Stimulated activated CD8-positive, alpha-beta memory T cell treated with anti-CD3 and anti-CD28 coated beads, Interleukin-7, amount 100 ng/mL, for 4 hours (primary cell): Measurements from ENCODE around the gene CRYL1.

Experiments
- DNase-seq, 2 donors: peaks; one replicate each; pipeline ENCODE4 v3.0.0-alpha.2; 2020; ENCODE audit warnings: low read depth in 2 of 2

CRYL1 gene, protein sequence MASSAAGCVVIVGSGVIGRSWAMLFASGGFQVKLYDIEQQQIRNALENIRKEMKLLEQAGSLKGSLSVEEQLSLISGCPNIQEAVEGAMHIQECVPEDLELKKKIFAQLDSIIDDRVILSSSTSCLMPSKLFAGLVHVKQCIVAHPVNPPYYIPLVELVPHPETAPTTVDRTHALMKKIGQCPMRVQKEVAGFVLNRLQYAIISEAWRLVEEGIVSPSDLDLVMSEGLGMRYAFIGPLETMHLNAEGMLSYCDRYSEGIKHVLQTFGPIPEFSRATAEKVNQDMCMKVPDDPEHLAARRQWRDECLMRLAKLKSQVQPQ

DNA sequence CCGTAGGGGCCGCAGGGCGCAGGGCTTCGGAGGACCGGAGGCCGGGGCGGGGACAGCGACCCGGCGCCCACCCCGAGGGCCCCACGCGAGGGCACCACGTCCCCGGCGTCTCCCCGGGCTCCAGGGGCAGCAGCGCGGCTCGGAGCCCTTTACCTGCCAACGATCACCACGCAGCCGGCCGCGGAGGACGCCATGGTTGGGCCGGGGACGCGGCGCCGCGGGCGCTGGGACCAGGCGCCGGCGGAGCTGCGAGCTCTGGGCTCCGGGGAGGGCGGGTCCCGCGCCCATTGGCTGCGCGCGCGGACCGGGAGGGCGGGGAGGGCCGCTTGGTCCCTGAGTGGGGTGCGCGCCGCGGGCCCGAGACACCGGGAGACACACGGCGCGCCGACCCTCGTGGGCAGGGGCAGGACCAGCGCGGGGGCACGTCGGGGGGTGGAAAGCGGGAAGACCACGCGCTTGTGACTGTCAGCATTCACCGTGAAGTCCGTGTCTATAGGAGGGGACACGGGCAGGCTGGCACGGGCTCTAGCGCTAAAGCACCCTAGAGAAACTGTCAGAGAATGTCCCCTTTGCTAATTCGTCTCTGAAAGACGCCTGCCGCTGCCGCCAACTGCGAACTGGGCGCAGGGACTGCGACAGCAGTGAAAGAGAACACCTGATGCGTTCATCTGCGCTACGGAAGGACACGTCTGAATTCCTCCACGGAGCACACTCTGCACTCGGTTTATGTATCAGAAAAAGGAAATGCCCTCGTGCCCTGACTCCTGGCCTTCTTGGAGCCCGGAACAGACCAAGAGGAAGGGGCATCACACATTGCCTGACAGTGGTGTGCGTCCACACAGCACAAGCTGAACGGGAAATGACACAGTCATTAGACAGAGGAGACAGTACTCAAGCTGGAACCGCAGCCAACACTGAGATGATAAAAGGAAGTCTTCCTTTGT, at the start of gene CRYL1:
Gene CRYL1, minus strand, starts transcription at position 257 of the 944 bp plus-strand sequence. Its CDS starts 63 bp downstream, at position 194.
- DNase-seq, result peak; percentile 46 to 76

DNA sequence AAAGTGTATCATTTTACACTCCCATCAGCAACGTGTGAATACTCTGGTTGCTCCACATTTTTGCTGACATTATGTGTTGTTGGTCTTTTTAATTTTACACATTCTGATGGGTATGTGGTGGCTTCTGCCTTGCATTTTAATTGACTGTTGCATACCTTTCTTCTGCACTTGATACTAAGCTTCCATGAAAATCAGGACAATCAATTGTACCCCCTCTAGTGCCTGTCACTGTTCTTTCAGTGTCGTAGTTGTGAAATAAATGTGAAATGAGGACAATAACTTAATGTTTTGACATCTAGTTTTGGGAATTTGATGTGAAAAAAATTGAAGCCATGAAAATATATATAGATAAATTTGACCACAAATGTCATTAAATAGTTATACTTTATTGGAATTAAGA, 48.0 kb upstream of the CRYL1 start:
- no peak for DNase-seq

DNA sequence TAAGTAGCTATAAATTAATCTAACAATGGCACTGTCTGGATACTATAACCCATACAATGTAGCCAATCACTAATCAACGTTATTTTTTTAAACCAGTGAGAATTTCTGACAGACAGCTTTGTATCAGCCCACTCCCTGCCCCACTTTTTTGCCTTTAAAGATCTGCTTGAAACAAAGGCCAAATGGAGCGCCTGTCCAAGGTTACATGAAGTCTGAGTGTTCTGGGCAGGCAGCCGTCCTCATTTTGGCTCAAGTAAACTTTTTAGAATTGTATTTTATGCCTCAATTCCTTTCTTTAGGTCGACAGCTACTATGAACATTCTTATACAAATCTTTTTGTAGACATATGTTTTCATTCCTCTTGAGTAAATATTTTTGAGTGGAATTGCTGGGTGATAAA, 47.5 kb upstream of the CRYL1 start:
- no peak for DNase-seq

DNA sequence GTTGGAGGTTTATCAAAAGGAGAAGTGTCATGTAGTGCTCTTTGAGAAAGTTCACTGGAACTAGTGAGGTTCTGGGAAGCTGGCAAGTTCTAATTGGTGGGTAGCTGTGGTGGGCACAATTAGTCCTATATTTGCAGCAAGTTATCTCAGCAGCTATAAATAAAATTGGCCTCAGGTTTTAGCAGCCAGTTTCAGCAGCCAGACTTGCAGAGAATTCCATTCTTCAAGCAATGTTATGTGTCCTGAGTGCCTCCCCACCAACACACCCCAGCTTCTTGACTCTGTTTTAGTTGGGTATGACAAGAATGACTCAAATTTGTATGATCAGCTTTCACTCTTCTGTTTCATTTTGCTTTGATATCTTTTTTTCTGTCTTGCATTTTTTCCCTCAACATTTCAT, 46.0 kb upstream of the CRYL1 start:
- DNase-seq, result no peak

DNA sequence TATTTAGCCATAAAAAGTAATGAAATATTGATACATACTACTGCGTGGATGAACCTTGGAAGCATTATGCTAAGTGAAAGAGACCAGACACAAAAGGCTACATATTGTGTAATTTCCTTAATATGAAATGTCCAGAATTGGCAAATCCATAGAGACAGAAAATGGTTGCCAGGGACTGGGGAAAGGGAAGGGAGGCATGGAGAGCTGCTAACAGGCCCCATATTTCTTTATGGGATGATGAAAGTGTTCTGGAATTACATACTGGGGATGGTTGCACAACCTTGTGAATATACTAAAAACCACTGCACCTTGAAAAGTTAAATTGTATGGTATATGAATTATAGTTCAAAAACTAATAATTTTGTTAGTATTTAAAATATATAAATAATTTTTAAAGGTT, 44.9 kb upstream of the CRYL1 start:
- no peak for DNase-seq

DNA sequence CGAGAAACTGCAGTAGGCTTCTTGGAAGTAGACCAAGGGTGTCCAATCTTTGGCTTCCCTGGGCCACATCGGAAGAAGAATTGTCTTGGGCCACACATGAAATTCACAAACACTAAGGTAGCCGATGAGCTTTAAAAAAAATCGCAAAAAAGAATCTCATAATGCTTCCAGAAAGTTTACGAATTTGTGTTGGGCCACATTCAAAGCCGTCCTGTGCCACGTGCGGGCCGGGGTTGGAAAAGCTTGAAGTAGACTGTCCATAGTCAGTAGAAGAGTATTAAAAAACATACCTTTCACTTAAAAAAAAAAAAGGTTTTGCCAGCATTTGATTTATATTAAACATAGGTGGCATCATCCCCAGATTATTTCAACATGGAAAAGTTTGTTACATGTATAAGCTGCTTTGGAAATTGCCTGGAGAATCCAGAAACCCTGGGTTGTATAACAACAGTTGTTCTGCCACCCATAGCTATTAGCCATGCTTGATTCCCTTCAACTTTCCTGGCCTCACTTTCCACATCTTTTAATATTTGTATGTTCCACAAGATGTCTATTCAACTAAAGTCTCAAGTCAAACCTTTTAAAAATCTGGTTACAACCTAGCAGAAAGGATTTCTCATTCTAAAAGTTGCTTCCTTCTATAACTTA, 42.3 kb upstream of the CRYL1 start:
- DNase-seq, result no peak

DNA sequence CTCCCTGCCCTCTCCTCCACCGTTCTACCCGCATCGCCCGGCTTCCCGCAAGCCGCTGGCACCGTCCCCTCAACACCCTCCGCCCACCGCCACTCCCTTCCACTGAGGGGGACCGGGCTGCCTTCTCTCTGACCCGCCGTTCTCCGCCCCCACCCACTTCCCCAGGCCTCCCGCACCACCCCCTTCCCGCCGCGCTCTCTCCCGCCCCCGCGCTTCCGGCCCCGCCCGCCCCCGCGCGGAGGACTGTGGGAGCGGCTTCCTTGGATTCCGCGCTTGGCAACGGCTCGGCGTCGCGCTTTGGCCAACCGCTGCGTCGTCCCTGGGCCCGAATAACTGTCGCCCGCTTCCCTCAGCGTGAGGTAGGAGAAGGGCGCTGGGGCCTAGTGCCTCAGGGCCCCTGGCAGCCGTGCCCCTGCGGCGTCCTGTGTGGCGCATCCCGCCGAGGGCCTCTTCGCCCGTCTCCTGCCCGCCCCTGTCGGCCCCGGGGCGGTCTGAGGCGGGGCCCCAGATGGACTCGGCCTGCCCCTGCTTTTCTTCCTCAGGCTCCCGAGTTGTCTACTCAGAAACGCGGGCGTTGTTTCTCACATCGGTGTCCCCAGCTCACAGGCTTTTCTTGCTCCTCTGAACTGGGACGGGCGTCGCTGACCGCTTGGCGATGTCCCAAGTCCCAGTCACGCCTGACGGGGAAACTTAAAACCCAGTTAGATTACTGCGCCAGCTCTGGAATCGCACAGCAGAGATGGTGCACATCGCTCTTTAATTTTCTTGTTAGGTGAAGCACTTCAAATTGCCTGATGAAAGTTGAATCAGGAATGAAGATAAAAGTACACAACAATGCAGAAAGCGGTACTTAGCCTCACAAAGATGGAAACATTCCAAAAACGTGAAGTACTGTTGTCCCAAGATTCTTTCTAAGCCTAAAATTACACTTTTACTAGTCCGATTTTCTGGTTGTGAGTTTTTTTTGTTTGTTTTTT, 41.5 kb upstream of the CRYL1 start, which contains the start of gene IFT88:
Gene IFT88, plus strand, starts transcription at position 260 of the 977 bp plus-strand sequence. CDS start 7,229 bp downstream, outside the sequence.
- peak; percentile 66 to 83 for DNase-seq

DNA sequence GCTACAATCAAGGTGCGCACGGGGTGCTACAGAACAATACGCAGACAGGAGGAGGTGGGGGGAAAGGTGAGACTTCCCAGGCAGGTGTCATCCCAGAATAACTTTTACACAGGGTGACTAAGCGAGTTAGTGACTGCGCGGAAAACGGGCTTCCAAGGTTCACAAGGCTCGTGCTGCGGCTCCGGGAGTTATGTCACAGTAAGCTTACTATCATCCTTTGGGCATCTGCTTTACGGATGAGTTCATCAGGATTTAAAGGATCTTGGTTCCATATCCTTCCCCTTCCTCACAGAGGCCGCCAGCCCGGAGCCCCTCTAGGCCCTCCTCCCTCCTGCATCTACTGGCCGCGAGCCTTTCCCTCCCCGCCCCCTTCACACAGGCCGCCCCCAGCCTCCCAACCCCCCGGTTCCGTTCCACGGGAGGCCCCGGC, 40.8 kb upstream of the CRYL1 start:
- DNase-seq, result peak in 1 of 2 donors; percentile 8

DNA sequence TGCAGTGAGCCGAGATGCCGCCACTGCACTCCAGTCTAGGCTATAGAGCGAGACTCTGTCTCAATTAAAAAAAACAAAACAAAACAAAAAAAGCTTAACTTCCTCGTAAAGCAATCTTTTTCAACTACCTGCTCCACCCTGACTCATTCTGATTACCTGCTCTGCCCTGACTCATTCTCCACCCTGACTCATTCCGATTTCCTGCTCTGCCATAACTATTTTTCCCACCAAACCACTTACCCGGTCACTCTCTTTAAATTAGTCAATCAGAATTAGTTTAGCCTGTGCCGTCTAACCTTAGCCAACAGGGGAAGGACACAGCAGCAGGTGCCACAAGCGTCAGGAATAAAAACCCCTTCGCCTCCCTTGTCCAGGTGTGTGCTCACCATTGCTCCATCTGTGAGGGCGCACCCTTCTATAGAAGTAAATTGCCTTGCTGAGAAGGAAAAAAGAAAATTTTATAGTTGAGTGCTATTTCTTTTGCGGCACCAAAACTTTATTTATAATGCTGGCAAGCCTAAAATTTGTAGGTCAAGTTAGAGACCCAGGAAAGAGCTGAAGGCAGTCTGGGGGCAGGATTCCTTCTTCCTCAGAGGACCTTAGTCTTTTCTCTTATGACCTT, 39.6 kb upstream of the CRYL1 start:
- DNase-seq, result no peak

DNA sequence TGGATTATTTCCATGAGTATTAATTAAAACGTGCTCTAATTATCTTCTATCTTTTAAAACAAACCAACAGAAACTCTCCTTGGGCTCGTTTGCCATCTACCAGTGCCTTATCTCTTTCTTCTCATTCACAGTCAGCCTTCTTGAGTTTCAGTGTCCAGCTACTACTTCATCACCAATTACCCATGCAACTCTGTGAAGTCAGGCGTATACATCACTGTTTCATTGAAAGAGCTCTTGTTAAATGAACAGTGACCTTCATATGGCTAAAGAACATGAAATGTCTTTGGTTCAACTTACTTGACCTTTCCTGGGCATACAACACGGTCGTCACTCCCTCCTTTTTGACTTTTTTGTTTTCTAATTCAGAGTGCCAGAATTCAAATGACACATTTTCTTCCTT, 36.1 kb upstream of the CRYL1 start:
- DNase-seq, result no peak

DNA sequence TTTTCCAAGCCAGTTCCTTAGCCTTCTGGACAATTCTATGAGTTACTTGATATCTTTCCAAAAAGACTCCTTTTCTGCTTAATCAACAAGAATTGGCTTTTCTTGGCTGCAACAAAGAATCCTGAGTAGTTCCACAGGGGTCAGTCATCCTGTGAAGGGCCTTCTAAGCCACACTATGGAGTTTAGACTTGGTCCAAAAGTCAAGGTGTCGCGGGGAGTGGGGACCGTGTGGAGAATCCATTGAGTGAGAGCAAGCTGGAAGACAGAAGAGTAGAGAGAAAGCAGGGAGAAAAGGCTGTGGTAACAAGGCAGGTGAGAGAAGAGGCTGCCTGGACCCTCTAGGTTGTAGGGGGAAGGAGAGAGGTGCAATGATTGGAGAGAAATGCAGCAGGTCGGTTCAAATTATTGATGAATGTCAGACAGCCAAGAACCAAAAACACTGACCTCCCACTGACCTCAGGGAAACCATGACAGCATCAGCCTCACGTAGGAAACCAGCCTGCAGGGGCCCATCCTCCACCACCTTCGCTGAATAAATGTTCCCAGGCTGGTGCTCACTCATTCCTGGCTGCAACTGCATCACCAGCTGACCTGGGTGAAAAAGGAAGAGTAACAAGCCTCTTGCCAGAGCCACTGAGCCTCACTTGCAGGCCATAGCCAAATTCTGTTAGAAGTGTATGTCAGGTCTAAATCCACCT, 34.2 kb upstream of the CRYL1 start:
- DNase-seq, result no peak

DNA sequence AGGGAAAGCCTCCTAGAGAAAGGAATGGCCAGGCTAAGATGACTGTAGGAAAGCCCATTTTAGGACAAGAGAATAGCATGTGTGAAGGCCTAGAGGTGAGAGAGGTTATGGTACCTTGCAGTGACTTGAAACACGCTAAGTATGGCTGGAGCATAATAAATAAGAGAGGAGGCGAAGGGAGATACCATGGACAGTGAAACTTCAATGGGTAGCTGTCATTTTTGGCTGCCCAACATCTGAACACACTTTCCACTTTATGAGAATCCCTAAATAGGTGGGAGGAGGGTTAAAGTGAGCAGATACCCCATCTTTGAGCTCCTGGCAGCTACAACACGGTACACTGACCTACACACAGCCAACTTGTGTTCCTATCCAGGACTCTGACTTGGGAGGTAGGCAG, 33.3 kb upstream of the CRYL1 start:
- DNase-seq, result no peak

DNA sequence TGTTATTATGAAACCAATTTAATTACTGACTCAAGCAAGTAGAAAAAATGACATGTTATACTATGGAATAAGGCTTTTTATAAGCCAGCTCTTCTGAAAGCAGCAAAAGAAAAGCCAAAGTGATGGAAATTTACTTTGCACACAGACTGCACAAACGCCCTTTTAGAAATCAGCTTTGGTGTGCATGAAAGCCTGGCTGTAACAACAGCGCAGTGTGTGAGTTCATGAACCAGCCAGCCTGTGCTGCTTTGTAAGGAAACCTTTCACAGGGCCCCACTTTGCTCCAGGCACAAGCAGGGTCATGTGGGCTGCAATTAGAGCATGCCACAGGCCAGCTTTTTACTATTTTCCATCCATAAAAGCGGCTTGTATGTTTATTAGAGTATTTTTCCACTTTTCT, 27.7 kb upstream of the CRYL1 start:
- DNase-seq, result no peak

DNA sequence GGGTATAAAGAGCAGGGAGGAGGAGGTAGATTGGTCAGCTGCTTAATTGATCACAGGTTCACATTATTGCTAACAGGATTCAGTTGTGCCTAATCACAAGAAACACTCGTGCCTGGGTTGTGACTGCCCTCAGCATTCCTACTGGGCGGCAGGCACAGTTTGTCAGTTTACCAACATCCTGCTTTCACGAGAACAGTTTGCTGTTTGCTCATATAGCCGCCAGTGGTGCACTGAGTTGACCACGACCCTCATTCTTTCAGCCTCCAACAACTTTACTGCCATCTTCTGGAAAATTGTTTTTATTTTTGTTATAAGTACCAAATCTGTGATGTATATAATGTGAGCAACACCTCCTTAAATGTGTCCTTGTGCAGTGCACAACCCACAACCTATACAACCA, 25.1 kb upstream of the CRYL1 start:
- no peak for DNase-seq

DNA sequence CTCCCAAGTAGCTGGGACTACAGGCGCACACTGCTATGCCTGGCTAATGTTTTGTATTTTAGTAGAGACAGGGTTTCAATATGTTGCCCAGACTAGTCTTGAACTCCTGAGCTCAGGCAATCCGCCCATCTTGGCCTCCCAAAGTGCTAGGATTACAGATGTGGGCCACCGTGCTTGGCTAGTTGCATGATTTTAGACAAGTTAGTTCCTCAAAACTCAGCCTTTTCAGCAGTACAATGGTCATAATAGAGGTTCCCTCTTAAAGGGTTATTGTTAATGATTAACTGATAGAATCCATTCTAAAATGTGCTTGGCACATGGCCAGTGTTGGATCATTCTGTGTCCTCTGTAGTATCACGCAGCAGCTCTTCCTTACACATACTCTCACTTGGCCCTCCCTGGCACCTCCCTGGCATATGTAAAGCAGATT, 21.8 kb upstream of the CRYL1 start:
- no peak for DNase-seq

DNA sequence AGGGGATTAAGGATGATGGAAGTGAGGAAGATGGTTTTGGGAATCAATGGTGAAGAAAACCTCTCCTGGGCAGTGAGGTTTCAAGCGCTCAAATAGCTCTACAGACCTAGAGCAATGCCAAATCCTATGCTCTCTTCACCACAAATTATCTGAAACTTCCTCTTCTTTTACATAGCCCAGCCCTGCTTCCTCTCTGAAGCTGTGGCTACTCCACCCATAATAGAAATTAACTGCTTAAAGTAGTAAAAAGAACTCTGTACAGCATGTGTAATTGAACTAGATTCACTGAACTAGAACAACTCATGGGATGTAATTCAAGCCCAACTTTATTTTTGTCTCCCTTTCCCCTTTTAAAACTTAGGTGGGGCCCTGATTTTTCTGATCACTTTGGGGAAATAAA, 20.9 kb upstream of the CRYL1 start:
- DNase-seq, result no peak

DNA sequence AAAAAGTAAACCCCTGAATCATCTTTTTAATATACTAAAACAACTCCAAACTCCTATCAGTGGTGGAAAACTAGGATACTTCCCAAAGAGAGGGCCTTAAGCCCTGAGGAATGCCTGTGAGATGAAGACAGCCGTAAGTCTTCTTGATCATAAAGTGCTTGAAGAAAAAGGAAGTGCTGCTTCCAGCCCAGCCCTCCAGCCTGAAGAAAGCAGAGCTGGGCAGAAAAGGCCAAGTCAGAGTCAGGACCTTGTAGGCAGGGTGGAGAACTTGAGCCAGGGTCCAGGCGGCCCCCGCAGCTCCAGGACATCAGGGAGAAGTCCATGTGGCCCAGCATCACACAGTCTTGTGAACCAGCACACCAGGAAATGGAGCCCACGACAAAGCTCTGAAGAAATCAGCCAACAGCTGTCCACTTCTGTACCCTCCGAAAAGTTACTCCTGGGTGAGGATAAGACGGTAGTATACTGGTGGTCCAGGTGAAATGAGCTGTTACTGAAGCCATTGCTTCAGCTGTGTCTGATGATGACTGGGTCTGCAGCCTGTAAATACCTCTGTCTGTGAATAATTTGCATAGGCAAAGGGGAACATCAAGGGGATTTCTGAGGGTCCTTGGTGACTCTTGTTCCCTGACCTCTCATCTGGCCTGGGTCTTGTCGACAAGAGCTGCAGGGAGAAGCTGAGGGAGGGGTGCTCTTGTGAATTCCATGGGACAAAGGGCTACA, 18.7 kb upstream of the CRYL1 start:
- no peak for DNase-seq

DNA sequence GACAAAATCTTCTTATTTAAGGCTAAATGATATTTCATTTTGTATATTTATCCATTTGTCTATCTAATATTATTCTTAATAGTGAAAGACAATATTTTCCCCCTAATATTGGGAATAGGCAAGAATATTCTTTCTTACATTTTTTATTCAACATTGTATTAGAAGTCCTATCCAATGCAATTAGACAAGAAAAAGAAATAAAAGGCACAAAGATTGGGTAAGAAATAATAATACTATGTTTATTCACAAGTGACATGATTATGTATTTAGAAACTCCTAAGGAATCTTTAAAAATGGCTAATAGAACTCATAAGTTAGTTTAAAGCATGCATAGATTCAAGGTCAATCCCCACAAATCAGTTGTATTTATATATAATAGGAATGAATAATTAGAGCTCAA, 11.3 kb upstream of the CRYL1 start:
- no peak for DNase-seq

DNA sequence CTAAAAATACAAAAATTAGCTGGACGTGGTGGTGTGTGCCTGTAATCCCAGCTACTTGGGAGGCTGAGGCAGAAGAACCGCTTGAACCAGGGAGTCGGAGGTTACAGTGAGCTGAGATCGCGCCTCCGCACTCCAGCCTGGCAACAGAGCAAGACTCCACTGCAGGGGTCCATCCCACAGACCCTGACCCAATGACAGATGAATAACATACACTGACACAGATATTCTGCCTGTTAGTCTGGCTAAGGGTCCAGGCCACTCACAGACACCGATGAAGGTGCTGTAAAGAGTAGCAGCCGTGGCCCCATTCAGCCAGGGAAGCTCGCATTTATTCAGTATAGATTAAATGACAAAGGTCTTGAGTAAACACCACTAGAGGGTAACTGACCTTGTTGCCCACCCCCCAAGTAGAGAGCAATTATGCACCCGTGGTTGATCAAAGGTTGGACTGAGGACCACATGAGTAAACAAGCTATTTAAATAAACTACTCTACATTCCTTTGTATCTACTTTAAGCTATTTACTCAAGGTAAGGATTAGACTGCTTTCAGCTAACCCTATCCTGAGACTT, 8.5 kb upstream of the CRYL1 start:
- no peak for DNase-seq
